Spleen (tissue), 7 donors: ENCODE data around the gene SLC25A31.

ENCODE experiments used
- CTCF ChIP-seq, 11 experiments: fragments of 200-600 bp in 7 of 11; fragments of 450-650 bp in 4 of 11; sonication (generic) in 4 of 11; IDR thresholded peaks in 8 of 11; conservative IDR thresholded peaks in 3 of 11; 1 replicate in 7 of 11; 2 replicates in 4 of 11; pipeline versions ENCODE4 v1.4.0 to v1.8.0; 2016 to 2021; ENCODE audit warnings: antibody characterized with exemption in 11 of 11, inconsistent platforms in 4 of 11, mild to moderate bottlenecking in 1 of 11
- POLR2A ChIP-seq, 3 donors: fragments of 450-650 bp; IDR thresholded peaks; one replicate each; pipeline ENCODE4 v1.5.1; 2017; ENCODE audit warnings: antibody characterized with exemption in 3 of 3, mild to moderate bottlenecking in 1 of 3
- POLR2AphosphoS5 ChIP-seq, 3 donors: sonication (generic); formaldehyde crosslinking; IDR thresholded peaks; one replicate each; pipeline ENCODE4 v1.5.1; 2017; ENCODE audit warnings: antibody characterized with exemption in 3 of 3
- donor health status: DM: no; HTN: no; CAD: no; lungs with moderate emphysema.
- donor health status: DM: no; HTN: no; CAD: no.
- donor health status: DM: no; HTN: no; CAD: no.

- TF ChIP-seq POLR2A (IDR thresholded peaks at IDR 0.05) (no peak), CTCF (IDR thresholded peaks at IDR 0.05 in 8 of 11, conservative IDR thresholded peaks at IDR 0.05 in 3 of 11) (no peak), POLR2AphosphoS5 (IDR thresholded peaks at IDR 0.05) (no peak)
These were observed 46.4 kb downstream of the SLC25A31 start for GRCh38 chr4:127776620-127777019.
